Measurements from ENCODE around the gene CREG1.

- TF ChIP-seq CTCF (IDR thresholded peaks at IDR 0.05) (no peak), POLR2A (IDR thresholded peaks at IDR 0.05) (no peak)
These were observed 10.2 kb downstream of the CREG1 start for GRCh38 chr1:167543199-167543990.

Data from right lobe of liver (tissue), 4 donors.